Cerebellar nuclear complex (tissue), 1 donor: ENCODE results near the gene PRSS38.

Experiments
- DNase-seq, 2 experiments: peaks; one replicate each; lab custom pipeline; 2025; lab: John Stamatoyannopoulos, UW

Gene PRSS38

DNA sequence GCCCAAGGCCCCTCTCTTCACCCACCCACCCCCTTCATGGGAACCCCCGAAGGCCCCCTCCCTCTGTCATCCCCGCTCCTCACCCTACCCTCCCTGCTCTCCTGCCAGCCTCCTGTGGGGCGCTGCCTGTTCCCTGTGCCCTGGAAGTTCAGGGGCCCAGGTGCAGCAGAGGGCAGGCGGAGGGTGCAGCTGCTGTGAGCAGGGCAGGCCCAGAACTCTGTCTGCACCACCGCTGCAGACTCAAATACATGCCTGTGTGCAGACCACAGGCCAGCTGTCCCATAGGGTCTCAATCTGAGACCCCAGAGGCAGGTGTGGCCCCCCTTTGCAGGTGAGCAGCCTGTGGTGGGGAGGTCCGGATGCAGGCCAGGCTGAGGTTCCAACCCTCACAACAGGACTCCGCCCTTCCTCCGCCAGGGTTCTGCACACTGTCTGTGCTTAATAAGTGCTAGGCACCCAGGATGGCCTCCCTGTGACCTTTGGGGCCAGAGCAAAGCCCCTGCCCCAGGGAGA, 69.7 kb downstream of the PRSS38 start:
- DNase-seq = no peak

DNA sequence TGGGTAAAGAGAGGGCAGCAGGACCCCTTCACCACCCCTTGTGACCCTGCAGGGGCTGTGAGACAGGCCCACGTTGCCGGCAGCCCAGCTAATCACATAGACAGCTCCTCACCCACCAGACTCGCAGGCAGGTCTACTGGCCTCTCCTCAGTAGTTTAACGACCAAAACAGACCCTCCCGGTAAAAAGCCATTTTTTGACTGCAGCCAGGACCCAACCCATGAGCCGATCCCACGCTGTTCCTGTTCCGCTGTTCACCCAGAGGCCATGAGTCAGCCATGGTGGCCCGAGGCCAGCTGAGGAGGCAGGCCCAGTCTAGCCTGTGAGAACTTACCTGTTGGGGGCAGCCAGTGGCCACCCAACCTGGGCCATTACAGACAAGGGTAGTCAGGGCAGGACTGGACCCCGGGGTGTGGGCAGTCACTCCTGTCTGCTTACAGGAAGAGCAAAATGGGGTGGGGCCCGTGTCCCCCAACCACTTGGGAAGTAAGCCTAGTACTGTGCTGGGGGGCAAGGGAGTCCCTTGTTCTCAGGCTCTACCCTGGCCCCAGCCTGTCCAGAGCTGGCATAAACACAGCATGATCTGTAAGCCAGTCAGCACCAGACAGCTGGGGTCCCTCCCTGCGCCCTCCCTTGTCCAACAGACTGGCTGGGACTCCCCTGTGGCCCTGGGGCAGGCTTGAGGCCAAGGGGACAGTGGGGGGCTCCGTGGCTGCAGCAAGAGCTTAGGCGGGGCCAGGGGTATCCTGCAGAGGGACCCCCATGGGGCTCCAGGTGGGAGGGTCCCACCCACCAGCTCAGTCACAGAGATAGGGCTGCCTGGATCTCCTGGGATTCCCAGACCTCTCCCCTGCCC, 70.4 kb downstream of the PRSS38 start:
- no peak for DNase-seq

DNA sequence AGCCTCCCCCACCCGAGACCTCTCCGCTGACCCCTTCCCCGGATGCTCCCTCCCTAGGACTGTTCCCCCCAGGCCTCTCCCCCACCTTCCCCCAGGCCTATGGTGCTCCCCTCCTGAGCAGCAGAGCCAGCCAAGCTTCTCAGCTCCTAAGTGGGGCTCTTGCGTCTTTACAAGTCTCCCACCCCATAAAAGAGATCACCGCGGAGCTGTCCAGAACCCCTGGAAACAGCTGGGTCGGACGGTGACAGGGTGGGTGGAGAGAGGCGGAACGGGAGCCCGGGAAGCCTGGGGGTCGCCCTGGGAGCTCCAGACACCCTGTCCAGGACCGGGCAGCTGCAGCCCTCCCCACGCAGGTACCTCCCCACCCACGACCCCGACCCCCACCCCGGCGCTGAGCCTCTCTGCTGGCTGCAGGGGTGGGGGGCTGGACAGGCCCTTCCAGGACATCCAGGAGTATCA, 71.1 kb downstream of the PRSS38 start:
- no peak for DNase-seq

DNA sequence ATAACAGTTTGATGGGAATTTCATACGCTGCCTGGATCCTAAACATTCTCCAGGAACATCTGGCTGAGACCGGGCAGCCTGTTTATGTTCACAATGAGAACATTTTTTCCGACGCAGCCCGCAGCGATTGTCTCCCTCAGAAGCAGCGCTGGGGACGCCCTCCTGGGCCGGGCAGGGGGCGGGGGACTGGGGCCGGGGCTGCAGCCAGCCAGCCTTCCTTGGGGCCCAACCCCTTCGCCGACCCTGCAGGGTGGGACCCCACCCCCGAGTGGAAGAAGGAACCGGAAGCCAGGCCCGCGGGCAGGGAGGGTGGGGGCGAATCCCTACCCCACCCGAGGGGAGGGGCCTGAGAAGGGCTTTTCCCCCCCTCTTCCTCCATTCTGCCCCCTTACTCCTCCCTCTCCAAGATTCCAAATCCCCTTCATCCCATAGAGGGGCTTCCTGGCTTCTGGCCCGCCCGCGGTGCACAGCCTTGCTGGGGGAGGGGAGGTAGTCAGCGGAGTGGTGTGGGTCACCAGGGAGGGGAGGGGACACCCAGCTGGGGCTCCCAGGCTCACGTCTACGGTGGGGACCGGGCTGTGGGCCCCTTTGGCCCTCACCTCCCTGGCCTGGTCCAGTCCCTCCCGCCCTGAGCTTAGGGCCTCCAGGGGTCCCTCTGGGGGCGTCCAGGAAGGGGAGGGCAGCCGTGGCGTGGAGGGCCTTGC, 71.7 kb downstream of the PRSS38 start:
- no peak for DNase-seq

DNA sequence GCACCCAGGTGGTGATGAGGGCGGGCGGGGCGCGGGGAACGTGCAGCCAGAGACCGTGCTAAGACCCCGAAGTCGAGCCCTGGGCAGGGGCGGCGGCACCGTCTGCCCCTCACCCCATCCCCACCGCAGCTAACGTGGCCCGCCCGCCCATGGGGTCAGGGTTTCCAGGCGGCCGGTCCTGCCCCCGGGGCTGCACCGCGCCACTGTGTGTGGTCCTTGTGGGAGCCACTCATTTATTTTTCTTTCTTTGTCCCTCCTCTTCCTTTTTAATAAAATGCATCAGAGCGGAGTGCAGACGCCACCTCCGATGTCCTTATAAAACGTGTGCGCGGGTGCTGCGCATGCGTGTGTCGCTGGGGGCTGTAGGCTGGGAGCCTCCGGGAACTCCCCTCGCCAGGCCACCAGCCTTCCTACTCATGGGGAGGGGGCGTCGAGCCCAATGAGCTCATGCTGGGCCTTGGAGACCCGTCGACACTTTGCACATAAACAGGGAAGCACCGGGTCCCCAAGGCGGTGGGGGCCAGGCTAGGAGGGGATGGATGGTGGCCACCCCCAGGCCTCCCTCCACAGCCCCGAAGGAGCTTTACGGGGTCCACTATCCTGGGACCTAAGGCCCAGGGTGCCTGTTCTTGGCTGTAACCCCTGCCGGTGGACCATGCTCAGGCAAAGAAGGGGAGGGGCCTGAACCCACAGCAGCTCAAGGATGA, 72.4 kb downstream of the PRSS38 start:
- no peak for DNase-seq

DNA sequence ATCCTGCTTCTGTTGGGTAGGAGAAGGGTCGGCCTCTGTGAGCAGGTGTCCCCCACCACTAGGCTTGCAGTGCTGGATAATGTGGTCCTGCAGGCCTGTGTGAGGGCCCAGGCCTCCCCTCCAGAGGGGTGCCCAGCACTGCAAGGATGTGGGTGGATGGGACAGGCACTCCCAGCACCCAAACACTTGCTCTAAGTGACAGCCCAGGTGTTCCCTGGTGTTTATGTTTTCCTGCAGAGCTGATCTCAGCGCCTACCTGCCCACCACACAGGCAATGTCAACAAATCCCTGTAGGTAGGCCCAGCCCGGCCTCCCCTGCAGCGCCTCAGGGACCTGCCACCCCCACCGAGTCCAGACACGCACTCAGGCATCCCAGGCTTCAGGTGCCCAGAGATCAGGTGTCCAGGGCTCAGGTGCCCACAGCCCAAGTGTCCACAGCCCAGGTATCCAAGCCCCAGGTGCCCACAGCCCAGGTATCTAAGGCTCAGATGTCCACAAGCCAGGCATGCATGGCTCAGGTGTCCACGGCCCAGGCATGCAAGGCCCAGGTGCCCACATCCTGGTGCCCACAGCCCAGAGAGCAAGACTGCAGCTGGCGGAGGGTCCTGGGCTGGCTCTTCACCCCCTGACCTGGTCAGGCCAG, 73.0 kb downstream of the PRSS38 start:
- DNase-seq = no peak

DNA sequence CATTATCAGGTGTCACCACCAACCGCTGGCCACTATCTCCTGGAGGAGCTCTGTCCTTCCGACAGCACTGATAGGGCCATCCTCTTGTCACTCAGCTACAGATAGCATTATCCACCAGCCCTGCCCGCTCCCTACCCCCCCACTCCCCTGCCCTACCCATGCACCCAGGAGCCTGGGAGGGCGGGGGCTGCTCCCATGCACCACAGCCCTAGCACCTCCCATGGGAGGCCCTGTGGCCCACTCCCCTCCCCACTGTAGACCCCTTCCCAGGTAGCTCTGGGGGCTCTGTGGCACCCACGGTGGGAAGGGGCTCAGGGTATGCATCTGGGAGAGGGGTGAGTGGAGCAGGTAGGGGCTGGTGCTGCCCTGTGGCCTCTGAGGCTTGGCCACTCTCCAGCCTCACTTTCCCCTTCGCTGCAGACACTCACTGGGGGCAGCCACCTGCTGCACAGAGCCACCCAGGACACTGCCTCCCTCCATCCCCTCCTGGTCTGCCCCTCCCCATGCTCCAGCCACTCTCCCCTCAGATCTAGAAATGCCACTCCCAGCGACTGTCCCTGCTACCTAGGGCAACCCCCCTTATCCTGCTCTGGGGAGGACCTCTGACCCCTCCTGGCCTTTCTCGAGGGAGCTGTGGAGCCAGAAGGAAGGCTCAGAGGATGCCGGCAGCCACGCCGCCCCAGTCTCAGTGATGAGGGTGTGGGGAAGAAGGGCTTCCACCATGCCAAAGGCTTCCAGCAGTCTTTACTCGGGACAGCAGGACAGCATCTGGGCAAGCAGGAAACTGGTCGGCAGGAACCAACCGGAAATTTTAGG, 73.8 kb downstream of the PRSS38 start:
- no peak for DNase-seq

DNA sequence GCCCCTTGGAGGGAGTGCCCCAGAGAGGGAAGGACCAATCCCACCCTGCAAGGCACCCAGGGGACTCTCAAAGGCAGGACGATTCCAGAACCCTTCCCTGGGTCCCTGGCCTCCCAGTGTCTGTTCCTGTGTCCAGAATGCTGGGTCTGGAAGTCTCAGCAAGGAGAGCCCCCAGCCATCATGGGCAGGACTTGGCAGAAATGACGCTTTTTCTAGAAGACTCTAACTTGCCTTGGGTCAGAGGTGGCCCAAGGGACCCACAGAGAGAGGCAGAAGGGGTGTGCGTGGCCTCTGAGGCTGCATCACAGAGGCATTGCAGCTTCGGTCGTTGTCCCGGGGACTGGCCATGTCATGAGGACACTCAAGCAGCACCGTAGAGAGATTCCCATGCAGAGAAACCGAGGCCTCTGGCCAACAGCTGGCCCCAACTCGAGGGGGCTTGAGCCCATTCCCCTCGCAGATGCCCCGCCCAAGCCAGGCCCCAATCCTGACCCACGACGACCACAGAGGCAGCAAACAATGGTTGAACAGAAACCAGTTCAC, 74.5 kb downstream of the PRSS38 start:
- DNase-seq = no peak

DNA sequence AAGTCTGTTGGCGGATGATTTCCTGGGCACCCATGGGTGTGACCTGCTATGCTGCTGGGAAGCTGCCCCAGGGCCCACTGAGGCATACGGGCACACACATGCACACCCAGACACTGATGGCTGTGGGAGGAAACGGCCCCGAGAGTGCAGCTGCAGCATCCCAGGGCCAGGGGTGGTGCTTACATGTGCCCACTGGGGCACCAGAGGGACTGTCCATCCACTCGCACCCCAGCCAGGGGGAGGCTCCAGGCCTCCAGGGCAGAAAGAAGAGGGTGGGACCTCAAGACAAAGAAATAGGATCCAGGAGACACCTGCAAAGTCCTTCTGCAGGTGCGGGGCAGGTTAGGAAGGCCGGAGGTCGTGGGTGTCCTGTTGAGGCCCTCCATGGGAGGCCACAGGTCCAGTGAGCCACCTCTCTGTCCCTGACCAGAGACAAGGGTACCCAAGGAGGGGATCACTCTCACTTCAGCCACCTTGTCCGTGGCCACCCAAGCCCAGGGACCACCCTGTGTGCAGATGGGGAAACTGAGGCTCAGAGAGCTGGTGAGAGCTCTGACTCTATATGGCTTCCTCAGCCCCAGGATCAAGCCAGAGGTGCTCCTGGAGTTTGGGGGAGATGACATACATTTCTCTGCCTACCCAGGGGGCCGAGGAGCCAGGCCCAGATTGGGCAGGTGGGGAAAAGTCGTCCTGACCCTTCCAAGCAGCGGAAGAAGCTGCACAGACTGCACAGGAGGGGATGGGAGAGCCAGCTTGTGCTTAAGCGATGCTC, 75.2 kb downstream of the PRSS38 start:
- DNase-seq = no peak

DNA sequence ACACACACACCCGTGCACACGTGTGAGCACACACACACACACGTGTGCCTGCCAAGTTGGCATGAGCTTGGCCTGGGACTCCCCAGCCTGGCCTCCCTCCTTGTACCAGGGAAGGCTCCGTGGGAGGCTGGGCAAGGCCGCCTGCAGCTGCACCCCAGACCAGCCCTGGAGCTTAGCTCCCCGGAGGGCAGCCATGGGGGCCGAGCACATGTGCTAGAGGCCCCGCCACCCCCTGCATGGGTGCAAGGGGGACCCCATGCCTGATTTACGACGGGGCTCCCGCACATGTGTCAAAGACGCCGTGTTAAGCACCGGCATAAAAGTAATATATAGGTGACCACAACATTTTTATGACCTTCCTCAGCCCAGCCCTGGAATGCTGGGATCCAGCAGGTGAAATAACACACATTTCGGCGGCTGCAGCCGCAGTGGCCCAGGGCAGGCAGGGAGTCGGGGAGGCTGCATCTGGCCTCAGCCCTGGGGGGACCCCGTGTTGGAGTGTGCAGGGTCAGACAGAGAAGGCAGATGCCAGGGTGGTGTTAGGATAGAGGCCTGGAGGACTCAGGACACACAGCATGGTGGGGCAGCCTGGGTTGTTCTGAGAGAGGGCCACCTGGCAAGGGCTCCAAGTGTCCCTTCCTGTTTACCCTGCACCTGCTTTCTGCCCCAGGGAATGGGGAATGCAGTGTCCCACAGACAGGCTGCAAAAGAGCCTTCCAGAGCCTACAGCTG, 75.9 kb downstream of the PRSS38 start:
- no peak for DNase-seq

DNA sequence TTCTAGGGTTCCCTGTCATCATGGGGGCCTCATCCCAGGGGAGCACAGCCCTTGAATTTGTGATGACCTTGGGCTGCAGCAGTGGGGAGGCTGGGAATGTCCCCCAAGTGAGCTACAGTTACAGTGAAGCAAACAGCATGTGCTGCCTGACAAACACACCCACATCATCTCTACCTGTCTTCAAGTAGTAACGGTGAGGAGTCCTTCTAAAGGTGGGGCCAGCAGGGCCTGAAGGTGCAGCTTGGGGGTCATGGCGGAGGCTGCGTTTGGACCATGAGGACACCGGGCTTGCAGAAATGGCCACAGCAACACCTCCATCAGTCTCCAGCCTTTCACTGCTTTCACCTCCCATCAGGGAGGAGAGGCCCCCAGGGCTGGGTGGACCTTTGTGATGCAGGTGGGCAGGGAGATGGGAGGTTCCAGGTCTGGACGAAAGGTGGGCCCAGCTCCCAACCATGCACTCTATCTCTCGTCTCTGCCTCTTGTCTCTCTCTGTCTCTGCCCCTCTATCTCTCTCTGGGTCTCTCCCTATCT, 76.5 kb downstream of the PRSS38 start:
- no peak for DNase-seq

DNA sequence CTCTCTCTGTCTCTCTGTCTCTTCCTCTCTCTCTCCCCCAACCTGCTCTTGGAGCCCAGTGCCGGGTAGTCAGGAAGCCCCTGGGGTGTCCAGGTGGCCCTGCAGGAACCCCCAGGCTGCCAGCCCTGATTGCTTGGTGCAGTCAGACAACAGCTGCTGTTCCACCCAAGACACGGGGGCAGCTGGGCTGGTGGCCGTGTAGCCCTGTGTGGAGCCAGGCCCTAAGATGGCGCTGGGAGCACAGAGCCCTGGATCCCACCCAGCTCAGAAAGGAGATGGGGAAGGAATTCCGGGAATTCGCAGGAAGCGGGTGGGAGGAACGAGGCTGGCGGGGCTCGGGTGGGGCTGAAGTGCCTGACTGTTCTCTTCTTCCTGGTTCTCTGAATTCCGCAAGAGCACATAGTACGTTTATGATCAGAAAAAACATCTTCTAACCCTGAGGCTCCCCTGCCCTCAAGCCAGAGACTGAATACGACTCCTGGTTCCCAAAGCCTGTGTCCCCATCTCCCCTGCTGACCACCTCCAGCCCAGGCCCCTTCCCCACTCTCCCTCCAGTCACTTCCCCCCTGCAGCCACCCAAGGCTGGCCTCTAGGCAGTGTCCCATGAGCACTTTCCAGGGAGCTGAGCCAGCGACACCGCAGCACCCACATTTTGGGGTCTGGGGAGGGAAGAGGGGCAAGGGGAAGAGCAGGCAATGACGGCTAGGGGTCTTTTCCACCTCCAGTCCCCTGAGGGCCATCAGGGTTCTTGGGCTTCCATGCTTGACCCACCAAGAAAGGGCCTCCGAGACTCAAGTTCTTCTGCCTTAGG, 77.2 kb downstream of the PRSS38 start:
- DNase-seq = no peak

DNA sequence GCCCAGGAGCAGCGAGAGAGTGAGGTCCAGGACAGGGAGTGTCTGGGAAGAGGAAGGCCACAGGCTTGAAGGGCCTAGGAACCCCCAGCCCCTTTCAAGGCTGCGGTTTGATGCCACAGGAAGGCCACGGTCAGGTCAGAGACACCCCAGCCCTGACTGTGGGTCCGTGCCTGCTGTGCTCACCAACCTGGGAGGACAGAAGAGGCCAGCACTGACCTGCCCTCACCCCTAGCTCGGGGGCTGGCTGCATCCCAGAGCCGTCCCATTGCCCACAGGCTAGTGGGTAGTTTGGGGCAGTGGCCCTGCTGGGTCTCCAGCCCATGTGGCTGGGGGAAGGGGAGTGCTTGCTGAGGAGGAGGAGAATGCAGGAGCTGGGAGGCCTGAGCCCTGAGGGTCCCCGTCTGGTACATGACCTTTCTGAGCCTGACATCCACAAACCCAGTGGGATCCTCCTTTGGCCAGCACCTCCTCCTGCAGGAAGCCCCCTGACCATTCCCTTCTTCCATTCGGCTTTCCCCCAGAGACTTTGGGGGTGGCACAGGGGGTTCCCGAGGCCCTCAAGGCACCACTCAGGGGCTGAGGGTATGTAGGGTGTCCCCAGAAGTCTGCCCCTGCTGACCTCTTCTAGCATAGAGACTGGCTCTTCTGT, 77.9 kb downstream of the PRSS38 start:
- DNase-seq = no peak

DNA sequence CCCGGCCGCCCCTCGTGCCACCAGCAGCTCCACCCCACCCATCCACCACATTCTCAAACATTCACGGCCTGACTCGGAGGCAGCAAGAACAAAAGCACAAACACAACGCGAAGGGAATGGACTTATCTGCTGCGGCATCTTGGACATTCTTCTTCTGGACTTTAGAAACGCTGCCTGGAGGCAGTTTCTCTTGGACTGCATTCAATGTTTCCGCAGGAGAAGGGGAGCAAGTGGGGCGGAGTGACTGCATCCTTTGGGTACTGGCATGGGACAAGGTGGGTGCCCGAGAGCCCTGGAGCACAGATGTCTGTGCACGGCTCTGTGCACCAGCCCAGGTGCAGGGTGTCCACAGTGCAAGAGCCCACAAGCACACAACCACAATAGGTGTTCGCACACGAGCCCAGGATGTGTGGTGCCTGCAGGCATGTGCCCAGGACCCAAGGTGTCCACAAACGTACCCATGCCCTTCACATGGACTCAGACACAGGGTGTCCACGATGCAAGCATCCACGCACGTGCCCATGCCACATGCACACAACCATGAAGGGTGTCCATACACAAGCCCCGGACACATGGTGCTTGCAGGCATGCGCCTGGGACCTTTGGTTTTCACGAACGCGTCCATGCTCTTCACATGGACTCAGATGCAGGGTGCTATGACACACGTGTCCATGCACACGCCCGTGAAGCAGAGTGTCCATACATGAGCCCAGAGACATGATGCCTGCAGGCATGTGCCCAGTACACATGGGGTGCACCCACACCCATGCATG, 78.7 kb downstream of the PRSS38 start:
- no peak for DNase-seq

DNA sequence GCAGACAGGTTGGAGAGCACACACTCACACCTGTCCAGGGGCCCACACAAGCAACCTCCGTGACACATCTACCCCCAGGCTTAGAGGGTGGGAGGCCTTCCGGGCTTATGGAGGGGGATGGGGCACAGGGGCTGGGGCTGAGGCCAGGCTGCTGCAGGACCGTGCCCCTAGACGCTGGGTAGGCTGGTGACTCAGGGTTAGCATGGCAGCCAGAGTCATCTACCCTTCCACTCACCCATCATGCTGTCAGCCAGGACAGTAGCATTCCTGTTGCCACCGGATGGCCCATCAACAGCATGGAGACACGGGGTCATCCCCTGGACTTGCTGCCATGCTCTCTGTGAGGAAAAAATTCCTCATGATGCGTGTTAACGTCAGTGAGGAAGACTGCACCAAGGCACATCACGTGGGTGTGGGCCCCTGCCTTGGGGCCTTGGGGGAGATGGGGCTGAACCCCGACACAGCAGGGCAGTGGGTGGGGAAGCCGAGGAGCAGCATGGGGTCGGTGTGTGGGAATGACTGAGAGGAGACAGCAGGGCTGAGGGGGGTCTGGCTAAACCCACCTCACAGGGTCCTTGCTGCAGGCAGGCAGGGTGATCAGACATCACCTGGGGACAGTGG, 79.5 kb downstream of the PRSS38 start:
- DNase-seq = no peak
